Measurements from ENCODE around the gene TPO.

TPO gene

DNA sequence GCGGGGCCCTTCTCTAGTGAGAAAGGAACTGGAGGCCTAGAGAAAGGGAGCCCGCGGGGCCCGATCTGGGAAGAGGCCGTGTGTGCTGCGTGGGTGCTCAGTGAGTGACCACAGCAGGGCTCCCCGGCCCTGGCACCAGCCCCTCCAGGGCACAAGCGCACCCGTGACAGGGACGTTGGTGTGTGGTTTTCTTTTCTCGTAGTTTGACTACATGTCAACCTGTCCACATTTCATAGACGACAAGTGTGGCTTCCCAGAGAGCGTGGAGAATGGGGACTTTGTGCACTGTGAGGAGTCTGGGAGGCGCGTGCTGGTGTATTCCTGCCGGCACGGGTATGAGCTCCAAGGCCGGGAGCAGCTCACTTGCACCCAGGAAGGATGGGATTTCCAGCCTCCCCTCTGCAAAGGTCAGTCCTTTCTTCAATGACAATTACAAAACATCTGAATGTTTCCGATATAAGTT lies 83.1 kb downstream of the TPO start:
- TF ChIP-seq, protein P1, sequence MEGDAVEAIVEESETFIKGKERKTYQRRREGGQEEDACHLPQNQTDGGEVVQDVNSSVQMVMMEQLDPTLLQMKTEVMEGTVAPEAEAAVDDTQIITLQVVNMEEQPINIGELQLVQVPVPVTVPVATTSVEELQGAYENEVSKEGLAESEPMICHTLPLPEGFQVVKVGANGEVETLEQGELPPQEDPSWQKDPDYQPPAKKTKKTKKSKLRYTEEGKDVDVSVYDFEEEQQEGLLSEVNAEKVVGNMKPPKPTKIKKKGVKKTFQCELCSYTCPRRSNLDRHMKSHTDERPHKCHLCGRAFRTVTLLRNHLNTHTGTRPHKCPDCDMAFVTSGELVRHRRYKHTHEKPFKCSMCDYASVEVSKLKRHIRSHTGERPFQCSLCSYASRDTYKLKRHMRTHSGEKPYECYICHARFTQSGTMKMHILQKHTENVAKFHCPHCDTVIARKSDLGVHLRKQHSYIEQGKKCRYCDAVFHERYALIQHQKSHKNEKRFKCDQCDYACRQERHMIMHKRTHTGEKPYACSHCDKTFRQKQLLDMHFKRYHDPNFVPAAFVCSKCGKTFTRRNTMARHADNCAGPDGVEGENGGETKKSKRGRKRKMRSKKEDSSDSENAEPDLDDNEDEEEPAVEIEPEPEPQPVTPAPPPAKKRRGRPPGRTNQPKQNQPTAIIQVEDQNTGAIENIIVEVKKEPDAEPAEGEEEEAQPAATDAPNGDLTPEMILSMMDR (IDR thresholded peaks at IDR 0.05), result no peak
- H3K79me2 ChIP-seq, result no peaks in the 10 kb centered on the region
- no peak overlapping the region for H3K4me2 ChIP-seq (ENCODE audit: low read length)
- H3K27ac ChIP-seq, result no peak overlapping the region
- no peak overlapping the region for H3K9ac ChIP-seq
- no peaks in the 10 kb centered on the region for H3K27me3 ChIP-seq (ENCODE audit: control insufficient read depth, insufficient read depth, low read length)
- H3K9me3 ChIP-seq (ENCODE audit: control insufficient read depth, low read length), result no peaks in the 10 kb centered on the region
- H3K36me3 ChIP-seq (ENCODE audit: control insufficient read depth, insufficient read depth, low read length), result no peaks in the 10 kb centered on the region
- no peak overlapping the region for H2AFZ ChIP-seq
- H3K4me3 ChIP-seq (ENCODE audit: low read depth, low read length), result no peak overlapping the region
- no peaks in the 10 kb centered on the region for H3K4me1 ChIP-seq

- Histone ChIP-seq H3K36me3 (ENCODE audit: control insufficient read depth, insufficient read depth, low read length) (no peaks in the 10 kb centered on the region), H2AFZ (no peak overlapping the region), H3K9me3 (ENCODE audit: control insufficient read depth, low read length) (no peaks in the 10 kb centered on the region), H3K27me3 (ENCODE audit: control insufficient read depth, insufficient read depth, low read length) (no peaks in the 10 kb centered on the region), H3K9ac (no peak overlapping the region), H3K27ac (no peak overlapping the region), H3K4me2 (ENCODE audit: low read length) (no peak overlapping the region), H3K4me1 (no peaks in the 10 kb centered on the region), H3K4me3 (ENCODE audit: low read depth, low read length) (no peak overlapping the region), H3K79me2 (no peaks in the 10 kb centered on the region)
- TF ChIP-seq, protein P1 (IDR thresholded peaks at IDR 0.05), result no peak
Observed at GRCh38 chr2:1497122-1497611, 83.9 kb downstream of the TPO start.

- Histone ChIP-seq H3K9ac (no peak overlapping the region), H3K27ac (no peak overlapping the region), H3K4me2 (ENCODE audit: low read length) (no peak overlapping the region), H3K27me3 (ENCODE audit: control insufficient read depth, insufficient read depth, low read length) (no peaks in the 10 kb centered on the region), H3K36me3 (ENCODE audit: control insufficient read depth, insufficient read depth, low read length) (no peaks in the 10 kb centered on the region), H2AFZ (no peak overlapping the region), H3K4me1 (no peaks in the 10 kb centered on the region), H3K79me2 (no peaks in the 10 kb centered on the region), H3K4me3 (ENCODE audit: low read depth, low read length) (no peak overlapping the region), H3K9me3 (ENCODE audit: control insufficient read depth, low read length) (no peaks in the 10 kb centered on the region)
- TF ChIP-seq, protein P1 (IDR thresholded peaks at IDR 0.05), result no peak
Observed at GRCh38 chr2:1498176-1498575, 84.9 kb downstream of the TPO start.

- H3K27ac ChIP-seq, result no peak overlapping the region
- H3K4me2 ChIP-seq (ENCODE audit: low read length), result no peak overlapping the region
- H3K9ac ChIP-seq, result no peak overlapping the region
- no peak overlapping the region for H3K4me3 ChIP-seq (ENCODE audit: low read depth, low read length)
- H3K27me3 ChIP-seq (ENCODE audit: control insufficient read depth, insufficient read depth, low read length), result no peaks in the 10 kb centered on the region
- TF ChIP-seq, protein P1 (IDR thresholded peaks at IDR 0.05), result no peak
- no peaks in the 10 kb centered on the region for H3K36me3 ChIP-seq (ENCODE audit: control insufficient read depth, insufficient read depth, low read length)
- no peaks in the 10 kb centered on the region for H3K9me3 ChIP-seq (ENCODE audit: control insufficient read depth, low read length)
- no peaks in the 10 kb centered on the region for H3K4me1 ChIP-seq
- H2AFZ ChIP-seq, result no peak overlapping the region
- no peaks in the 10 kb centered on the region for H3K79me2 ChIP-seq
Observed at GRCh38 chr2:1499033-1499795, 86.0 kb downstream of the TPO start.

Measured in parathyroid adenoma (tissue), 2 donors.